HCT116 (cell line): ENCODE measurements around the gene MYH6. TPM values are rescaled to one million over a fixed set of nuclear protein-coding genes. Genes with fewer than 3 reads are reported as not detected.

Source experiments
- ATAC-seq: fragments of 200-7000 bp; cut with Tn5 transposase; 2 replicates; pipeline ENCODE4 v1.9.1; 2020; ENCODE audit warnings: mild to moderate bottlenecking, moderate library complexity
- BruUV-seq: library from RNA; stranded (reverse); fragments of 400-500 nt; replicated peaks from 2 replicates; lab custom pipeline; 2021; lab: Mats Ljungman, UMichigan
- CTCF ChIA-PET: fragments of 300-600 bp; sonication (Branson Sonifier 250); formaldehyde crosslinking; loops from one replicate; lab custom pipeline; 2021; ENCODE audit warnings: antibody characterized with exemption; lab: Charles Lee
- POLR2A ChIA-PET: fragments of 300-600, 350-600 bp; sonication (Branson Sonifier 250); formaldehyde crosslinking; loops from one replicate; lab custom pipeline; 2021; ENCODE audit warnings: antibody characterized with exemption; lab: Charles Lee
- RAD21 ChIA-PET, 2 experiments: fragments of 300-600 bp; sonication (Branson Sonifier 250); formaldehyde crosslinking; loops; one replicate each; lab custom pipeline; 2023; ENCODE audit warnings: low total read pairs in 2 of 2; ENCODE audit not compliant: uncharacterized antibody in 2 of 2, unreplicated experiment in 2 of 2, low non-redundant PET in 1 of 2; lab: Charles Lee
- DNase-seq: peaks from one replicate; pipeline ENCODE4 v3.0.0-alpha.2; 2010; ENCODE audit warnings: low read depth, low spot score
- H2AFZ ChIP-seq: fragments of 200-600 bp; shearing (Covaris generic), sonication (generic); 2 replicates; pipeline ENCODE4 v1.6.1; 2017; ENCODE audit warnings: low read depth, mixed run types, mixed read lengths, antibody characterized with exemption, low read length; ENCODE audit not compliant: poor library complexity, severe bottlenecking
- H3K27ac ChIP-seq: 2 replicates; pipeline ENCODE4 v1.5.1; 2012; ENCODE audit warnings: low read depth, low read length
- H3K27me3 ChIP-seq: fragments of 200-600 bp; sonication (generic); 2 replicates; pipeline ENCODE4 v1.6.1; 2016; ENCODE audit warnings: mixed run types, low read length, mixed read lengths; ENCODE audit not compliant: insufficient read depth
- H3K36me3 ChIP-seq, 2 experiments: fragments of 200-500 bp in 1 of 2; fragments of 200-600 bp in 1 of 2; sonication (Bioruptor generic) in 1 of 2; sonication (generic) in 1 of 2; 2 replicates each; pipeline versions ENCODE4 v1.5.1 to v1.6.1; 2014 to 2016; ENCODE audit warnings: low read length in 2 of 2, inconsistent platforms in 1 of 2, mixed read lengths in 1 of 2, mixed run types in 1 of 2; ENCODE audit not compliant: insufficient read depth in 2 of 2, control insufficient read depth in 1 of 2
- H3K4me1 ChIP-seq, 2 experiments: fragments of 200-600 bp in 1 of 2; sonication (generic) in 1 of 2; 2 replicates each; pipeline versions ENCODE4 v1.5.1 to v1.6.1; 2012 to 2017; ENCODE audit warnings: low read length in 2 of 2, inconsistent platforms in 1 of 2, mild to moderate bottlenecking in 1 of 2, mixed read lengths in 1 of 2, mixed run types in 1 of 2, moderate library complexity in 1 of 2; ENCODE audit not compliant: insufficient read depth in 2 of 2, control insufficient read depth in 1 of 2
- H3K4me2 ChIP-seq: fragments of 200-600 bp; sonication (generic); 2 replicates; pipeline ENCODE4 v1.6.1; 2017; ENCODE audit warnings: mixed run types, low read length, mixed read lengths
- H3K4me3 ChIP-seq, 2 experiments: fragments of 200-600 bp in 1 of 2; sonication (generic) in 1 of 2; replicated peaks in 1 of 2; 2 replicates each; pipeline ENCODE4 v1.5.1; 2011 to 2016; ENCODE audit warnings: low read length in 2 of 2, control low read depth in 1 of 2, low read depth in 1 of 2, mild to moderate bottlenecking in 1 of 2, mixed read lengths in 1 of 2, mixed run types in 1 of 2
- H3K79me2 ChIP-seq: fragments of 200-600 bp; sonication (generic); 2 replicates; pipeline ENCODE4 v1.6.1; 2017; ENCODE audit warnings: mild to moderate bottlenecking, mixed run types, low read length, moderate library complexity, mixed read lengths; ENCODE audit not compliant: insufficient read depth
- H3K9ac ChIP-seq: fragments of 200-600 bp; sonication (generic); 2 replicates; pipeline ENCODE4 v1.6.1; 2016; ENCODE audit warnings: low read length, mixed read lengths
- H3K9me2 ChIP-seq: fragments of 200-600 bp; sonication (generic), shearing (Covaris generic); 2 replicates; pipeline ENCODE4 v1.6.1; 2017; ENCODE audit warnings: mixed run types, mild to moderate bottlenecking, moderate library complexity; ENCODE audit not compliant: insufficient read depth
- H3K9me3 ChIP-seq, 2 experiments: fragments of 200-500 bp in 1 of 2; fragments of 200-600 bp in 1 of 2; sonication (Bioruptor generic) in 1 of 2; sonication (generic) in 1 of 2; 2 replicates each; pipeline ENCODE4 v1.6.1; 2014 to 2017; ENCODE audit warnings: low read length in 2 of 2, mixed read lengths in 2 of 2, inconsistent platforms in 1 of 2, low read depth in 1 of 2, mild to moderate bottlenecking in 1 of 2, mixed run types in 1 of 2, moderate library complexity in 1 of 2; ENCODE audit not compliant: control insufficient read depth in 1 of 2, insufficient read depth in 1 of 2
- H4K20me1 ChIP-seq: fragments of 200-600 bp; sonication (generic), shearing (Covaris generic); 2 replicates; pipeline ENCODE4 v1.6.1; 2017; ENCODE audit warnings: mixed run types, mild to moderate bottlenecking, moderate library complexity; ENCODE audit not compliant: insufficient read depth
- CTCF ChIP-seq, 3 experiments: fragments of 200-600 bp in 1 of 3; sonication (generic) in 1 of 3; IDR thresholded peaks in 2 of 3; conservative IDR thresholded peaks in 1 of 3; 2 replicates each; pipeline ENCODE4 v1.5.1; 2012 to 2017; ENCODE audit warnings: low read depth in 2 of 3, low read length in 2 of 3, antibody characterized with exemption in 1 of 3, borderline replicate concordance in 1 of 3, control low read depth in 1 of 3, mild to moderate bottlenecking in 1 of 3, mixed read lengths in 1 of 3, mixed run types in 1 of 3, moderate library complexity in 1 of 3; ENCODE audit not compliant: insufficient read depth in 1 of 3
- EGR1 ChIP-seq: IDR thresholded peaks from 2 replicates; pipeline ENCODE4 v1.6.1; 2012; ENCODE audit warnings: low read depth
- ELF1 ChIP-seq: IDR thresholded peaks from 2 replicates; pipeline ENCODE4 v1.6.1; 2012; ENCODE audit warnings: low read depth, borderline replicate concordance
- EZH2phosphoT487 ChIP-seq: fragments of 200-600 bp; IDR thresholded peaks from 2 replicates; pipeline ENCODE4 v1.6.1; 2018; ENCODE audit warnings: antibody characterized with exemption, borderline replicate concordance
- FOSL1 ChIP-seq: IDR thresholded peaks from 2 replicates; pipeline ENCODE4 v1.6.1; 2012; ENCODE audit warnings: low read depth
- JUND ChIP-seq: IDR thresholded peaks from 2 replicates; pipeline ENCODE4 v1.6.1; 2012
- RAD21 ChIP-seq: IDR thresholded peaks from 2 replicates; pipeline ENCODE4 v1.6.1; 2012; ENCODE audit warnings: low read depth, mild to moderate bottlenecking
- REST ChIP-seq: IDR thresholded peaks from 2 replicates; pipeline ENCODE4 v1.6.1; 2012; ENCODE audit warnings: low read depth
- SRF ChIP-seq: IDR thresholded peaks from 2 replicates; pipeline ENCODE4 v1.6.1; 2012; ENCODE audit warnings: low read depth
- ZBTB33 ChIP-seq: IDR thresholded peaks from 2 replicates; pipeline ENCODE4 v1.6.1; 2011; ENCODE audit warnings: mild to moderate bottlenecking, low read length, moderate library complexity; ENCODE audit not compliant: insufficient replicate concordance; ENCODE audit errors: extremely low read depth
- ZFX ChIP-seq: fragments of 450-650 bp; IDR thresholded peaks from 2 replicates; pipeline ENCODE4 v1.6.1; 2017
- intact Hi-C: fragments of 100-400 bp; cut with micrococcal nuclease; formaldehyde crosslinking; loops from 2 replicates; pipeline ENCODE4 v1.10.0; 2022
- total RNA-seq: library from RNA; stranded (reverse); gene quantifications from one replicate; pipeline ENCODE4 v1.2.1, GENCODE V29; 2021; ENCODE audit not compliant: unreplicated experiment

MYH6 gene
- total RNA-seq, 1 experiment from 2014 or later: not detected

- CTCF ChIA-PET: no interaction called here
- H3K4me1 ChIP-seq: no peaks in the 10 kb centered on the region
- no peaks in the 10 kb centered on the region for H3K9me3 ChIP-seq
- H3K27me3 ChIP-seq: peaks cover 26% of the 10 kb centered on the region; the same call in 1 of the 2 replicates
- no peaks in the 10 kb centered on the region for H4K20me1 ChIP-seq
- TF ChIP-seq REST (no peak), ELF1 (no peak), CTCF (IDR thresholded peaks at IDR 0.05 in 2 of 3, conservative IDR thresholded peaks at IDR 0.05 in 1 of 3; ENCODE audit: borderline replicate concordance in 1 of 3, insufficient read depth in 1 of 3, low read depth in 2 of 3, low read length in 2 of 3) (no peak), ZFX (no peak), JUND (no peak), ZBTB33 (no peak), RAD21 (no peak), EGR1 (no peak), FOSL1 (no peak), EZH2phosphoT487 (no peak), SRF (no peak)
- H3K9me2 ChIP-seq: no peaks in the 10 kb centered on the region
- intact Hi-C loops: no loop called here
- POLR2A ChIA-PET: no interaction called here
- H2AFZ ChIP-seq: no peak overlapping the region
- H3K4me2 ChIP-seq: no peak overlapping the region
- no peaks in the 10 kb centered on the region for H3K36me3 ChIP-seq
- H3K27ac ChIP-seq: no peak overlapping the region
- no peak overlapping the region for H3K9ac ChIP-seq
- DNase-seq (no peak), ATAC-seq (no peak)
- H3K4me3 ChIP-seq: no peak overlapping the region
- H3K79me2 ChIP-seq: no peaks in the 10 kb centered on the region
- RAD21 ChIA-PET: no interaction called here
- BruUV-seq: no TSS peak
Measured at GRCh38 chr14:23404331-23404900, 3.7 kb downstream of the MYH6 start.
